GM19328 (cell line): Measurements from ENCODE around the gene LRBA.
"Not testable (repeated sequence)": the region's sequence is repeated elsewhere in the genome, so short reads cannot be mapped to it uniquely, and the experiment has no call there.

ENCODE experiments used
- ATAC-seq: cut with Tn5 transposase; IDR thresholded peaks from one replicate; pipeline ENCODE4 v1.9.1; 2021; ENCODE audit warnings: mild to moderate bottlenecking, moderate library complexity; ENCODE audit not compliant: unreplicated experiment

LRBA gene

GRCh38 chr4:150387981-150388380 lies 627.1 kb downstream of the LRBA start:
- ATAC-seq: no peak

GRCh38 chr4:150386415-150386814 lies 628.7 kb downstream of the LRBA start:
- not testable (repeated sequence) for ATAC-seq

GRCh38 chr4:150385606-150386005 lies 629.5 kb downstream of the LRBA start:
- ATAC-seq: no peak

- ATAC-seq: no peak
Measured at GRCh38 chr4:150384249-150384648, 630.8 kb downstream of the LRBA start.

GRCh38 chr4:150382028-150382427 lies 633.1 kb downstream of the LRBA start:
- ATAC-seq: no peak

- ATAC-seq: no peak
Measured at GRCh38 chr4:150381609-150382008, 633.5 kb downstream of the LRBA start.

GRCh38 chr4:150381036-150381435 lies 634.0 kb downstream of the LRBA start:
- no peak for ATAC-seq

GRCh38 chr4:150379454-150379853 lies 635.6 kb downstream of the LRBA start:
- no peak for ATAC-seq

GRCh38 chr4:150375025-150375424 lies 640.1 kb downstream of the LRBA start:
- no peak for ATAC-seq

- ATAC-seq: no peak
Measured at GRCh38 chr4:150371869-150372268, 643.2 kb downstream of the LRBA start.

- no peak for ATAC-seq
Measured at GRCh38 chr4:150369434-150370380, 645.4 kb downstream of the LRBA start.

- no peak for ATAC-seq
Measured at GRCh38 chr4:150368667-150369066, 646.4 kb downstream of the LRBA start.

GRCh38 chr4:150367326-150367725 lies 647.8 kb downstream of the LRBA start:
- ATAC-seq: no peak

- peak; percentile 67 for ATAC-seq
Measured at GRCh38 chr4:150366487-150366999, 648.5 kb downstream of the LRBA start.

GRCh38 chr4:150363721-150364688 lies 651.1 kb downstream of the LRBA start:
- no peak for ATAC-seq

GRCh38 chr4:150358691-150359090 lies 656.4 kb downstream of the LRBA start:
- ATAC-seq: no peak

- ATAC-seq: no peak
Measured at GRCh38 chr4:150357829-150358228, 657.3 kb downstream of the LRBA start.

- ATAC-seq: no peak
Measured at GRCh38 chr4:150355858-150356455, 659.1 kb downstream of the LRBA start.

GRCh38 chr4:150355418-150355817 lies 659.7 kb downstream of the LRBA start:
- no peak for ATAC-seq

GRCh38 chr4:150354214-150354796 lies 660.8 kb downstream of the LRBA start:
- no peak for ATAC-seq
